IPS-NIHi7 (cell line): ENCODE measurements around the gene KHDRBS1.
"Not testable (repeated sequence)": the region's sequence is repeated elsewhere in the genome, so short reads cannot be mapped to it uniquely, and the experiment has no call there.

Experiments used
- DNase-seq: peaks from one replicate; pipeline ENCODE4 v3.0.0; 2012; ENCODE audit warnings: mixed read lengths; ENCODE audit errors: extremely low spot score

The KHDRBS1 gene

GRCh38 chr1:32013386-32014198, at the start of gene KHDRBS1:
Gene KHDRBS1, plus strand, starts transcription at chr1:32013868. Its CDS starts 128 bp downstream, at chr1:32013996.
- peak; percentile 99 for DNase-seq

- DNase-seq, result no peak
Measured at GRCh38 chr1:31970873-31971272, 42.8 kb upstream of the KHDRBS1 start.

GRCh38 chr1:31976401-31976800, 37.3 kb upstream of the KHDRBS1 start:
- DNase-seq, result no peak

- peak; percentile 89 for DNase-seq
Measured at GRCh38 chr1:31977385-31978131, 36.1 kb upstream of the KHDRBS1 start.

- DNase-seq, result peak; percentile 41
Measured at GRCh38 chr1:31978843-31979400, 34.7 kb upstream of the KHDRBS1 start.

- DNase-seq, result no peak
Measured at GRCh38 chr1:31980835-31981455, 32.7 kb upstream of the KHDRBS1 start.

- DNase-seq, result no peak
Measured at GRCh38 chr1:31981456-31981839, 32.2 kb upstream of the KHDRBS1 start.

- DNase-seq, result no peak
Measured at GRCh38 chr1:31981972-31982371, 31.7 kb upstream of the KHDRBS1 start.

- DNase-seq, result no peak
Measured at GRCh38 chr1:31984419-31985347, 29.0 kb upstream of the KHDRBS1 start.

GRCh38 chr1:31985430-31985829, 28.2 kb upstream of the KHDRBS1 start:
- no peak for DNase-seq

- DNase-seq, result peak; percentile 29
Measured at GRCh38 chr1:31987135-31987619, 26.5 kb upstream of the KHDRBS1 start.

- DNase-seq, result no peak
Measured at GRCh38 chr1:31989964-31990363, 23.7 kb upstream of the KHDRBS1 start.

- no peak for DNase-seq
Measured at GRCh38 chr1:31991182-31991581, 22.5 kb upstream of the KHDRBS1 start.

- no peak for DNase-seq
Measured at GRCh38 chr1:31995263-31995662, 18.4 kb upstream of the KHDRBS1 start.

- DNase-seq, result not testable (repeated sequence)
Measured at GRCh38 chr1:31996121-31996520, 17.5 kb upstream of the KHDRBS1 start.

- DNase-seq, result no peak
Measured at GRCh38 chr1:32001863-32002262, 11.8 kb upstream of the KHDRBS1 start.

- not testable (repeated sequence) for DNase-seq
Measured at GRCh38 chr1:32002285-32002684, 11.4 kb upstream of the KHDRBS1 start.

GRCh38 chr1:32005522-32005921, 8.1 kb upstream of the KHDRBS1 start:
- no peak for DNase-seq

- no peak for DNase-seq
Measured at GRCh38 chr1:32007591-32007940, 6.1 kb upstream of the KHDRBS1 start.

- no peak for DNase-seq
Measured at GRCh38 chr1:32010246-32010645, 3.4 kb upstream of the KHDRBS1 start.
